Limb (tissue), 2 donors: Measurements from ENCODE around the gene FBXL20.
"Not testable (repeated sequence)": the region's sequence is repeated elsewhere in the genome, so short reads cannot be mapped to it uniquely, and the experiment has no call there.

Source experiments
- DNase-seq, 2 donors: peaks; one replicate each; pipeline ENCODE4 v3.0.0-alpha.2; 2016; ENCODE audit errors: extremely low spot score in 2 of 2

Gene FBXL20

GRCh38 chr17:39251997-39252396, 149.4 kb downstream of the FBXL20 start:
- DNase-seq, result no peak

- DNase-seq, result not testable (repeated sequence)
These were observed 151.3 kb downstream of the FBXL20 start for GRCh38 chr17:39250076-39250475.

- no peak for DNase-seq
These were observed 155.2 kb downstream of the FBXL20 start for GRCh38 chr17:39246274-39246673.

GRCh38 chr17:39244600-39245570, 156.5 kb downstream of the FBXL20 start:
- DNase-seq, result peak; percentile 81 to 92

- no peak for DNase-seq
These were observed 157.3 kb downstream of the FBXL20 start for GRCh38 chr17:39244016-39244599.

GRCh38 chr17:39243155-39243554, 158.3 kb downstream of the FBXL20 start:
- DNase-seq, result no peak

GRCh38 chr17:39240631-39241030, 160.8 kb downstream of the FBXL20 start:
- DNase-seq, result no peak

- no peak for DNase-seq
These were observed 161.6 kb downstream of the FBXL20 start for GRCh38 chr17:39239640-39240314.

- no peak for DNase-seq
These were observed 163.0 kb downstream of the FBXL20 start for GRCh38 chr17:39238311-39238972.

GRCh38 chr17:39237586-39237985, 163.8 kb downstream of the FBXL20 start:
- no peak for DNase-seq

- DNase-seq, result no peak
These were observed 164.4 kb downstream of the FBXL20 start for GRCh38 chr17:39236981-39237441.

GRCh38 chr17:39236450-39236927, 164.9 kb downstream of the FBXL20 start:
- DNase-seq, result no peak

GRCh38 chr17:39235555-39236449, 165.6 kb downstream of the FBXL20 start:
- peak; percentile 38 to 51 for DNase-seq

- peak in 1 of 2 donors; percentile 69 for DNase-seq
These were observed 169.6 kb downstream of the FBXL20 start for GRCh38 chr17:39231591-39232551.

- DNase-seq, result peak in 1 of 2 donors; percentile 55
These were observed 170.3 kb downstream of the FBXL20 start for GRCh38 chr17:39231091-39231561.

GRCh38 chr17:39230361-39230760, 171.1 kb downstream of the FBXL20 start:
- DNase-seq, result no peak

- DNase-seq, result no peak
These were observed 172.0 kb downstream of the FBXL20 start for GRCh38 chr17:39229274-39229913.

- no peak for DNase-seq
These were observed 174.0 kb downstream of the FBXL20 start for GRCh38 chr17:39227364-39227919.
